ENCODE measurements around the gene STK10.

DNA sequence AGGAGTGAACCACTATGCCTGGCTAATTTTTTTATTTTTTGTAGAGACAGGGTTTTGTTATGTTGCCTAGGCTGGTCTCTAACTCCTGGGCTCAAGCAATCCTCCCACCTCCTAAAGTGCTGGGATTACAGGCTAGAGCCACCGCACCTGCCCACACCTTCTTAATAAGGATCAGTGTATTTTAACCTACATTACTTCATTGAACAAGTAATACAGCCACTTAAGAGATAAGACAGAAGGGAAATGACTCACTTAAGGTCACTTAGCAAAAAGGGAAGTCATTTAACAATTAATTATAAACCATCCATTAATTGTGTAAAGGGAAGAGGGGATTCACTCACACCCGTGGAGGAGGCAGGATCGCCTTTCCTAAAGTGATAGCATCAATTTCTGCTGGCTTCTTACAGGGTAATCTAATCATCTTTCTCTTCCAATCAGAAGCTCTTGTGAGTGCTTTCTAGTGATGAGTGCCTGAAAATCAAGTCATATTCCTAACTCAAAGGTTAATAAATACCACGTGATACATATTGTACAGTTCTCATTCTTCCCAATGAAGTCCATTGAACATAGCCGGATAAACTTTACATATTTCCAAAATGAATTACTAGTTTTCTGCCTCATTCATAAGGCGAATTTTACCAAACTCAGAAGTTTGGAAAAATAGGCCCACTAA lies 185.0 kb downstream of the STK10 start:
- TF ChIP-seq, protein P1, sequence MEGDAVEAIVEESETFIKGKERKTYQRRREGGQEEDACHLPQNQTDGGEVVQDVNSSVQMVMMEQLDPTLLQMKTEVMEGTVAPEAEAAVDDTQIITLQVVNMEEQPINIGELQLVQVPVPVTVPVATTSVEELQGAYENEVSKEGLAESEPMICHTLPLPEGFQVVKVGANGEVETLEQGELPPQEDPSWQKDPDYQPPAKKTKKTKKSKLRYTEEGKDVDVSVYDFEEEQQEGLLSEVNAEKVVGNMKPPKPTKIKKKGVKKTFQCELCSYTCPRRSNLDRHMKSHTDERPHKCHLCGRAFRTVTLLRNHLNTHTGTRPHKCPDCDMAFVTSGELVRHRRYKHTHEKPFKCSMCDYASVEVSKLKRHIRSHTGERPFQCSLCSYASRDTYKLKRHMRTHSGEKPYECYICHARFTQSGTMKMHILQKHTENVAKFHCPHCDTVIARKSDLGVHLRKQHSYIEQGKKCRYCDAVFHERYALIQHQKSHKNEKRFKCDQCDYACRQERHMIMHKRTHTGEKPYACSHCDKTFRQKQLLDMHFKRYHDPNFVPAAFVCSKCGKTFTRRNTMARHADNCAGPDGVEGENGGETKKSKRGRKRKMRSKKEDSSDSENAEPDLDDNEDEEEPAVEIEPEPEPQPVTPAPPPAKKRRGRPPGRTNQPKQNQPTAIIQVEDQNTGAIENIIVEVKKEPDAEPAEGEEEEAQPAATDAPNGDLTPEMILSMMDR (IDR thresholded peaks at IDR 0.05) = no peak
- TF ChIP-seq POLR2AphosphoS5 (IDR thresholded peaks at IDR 0.05) (no peak), POLR2A (IDR thresholded peaks at IDR 0.05) (no peak)

All from breast epithelium (tissue), 3 donors.